Stimulated activated CD4-positive, alpha-beta T cell treated with anti-CD3 and anti-CD28 coated beads, Interleukin-2, amount 100 ng/mL, for 48 hours (primary cell): ENCODE measurements around the gene SCN1B.
"Not testable (repeated sequence)": the region's sequence is repeated elsewhere in the genome, so short reads cannot be mapped to it uniquely, and the experiment has no call there.

Source experiments
- DNase-seq, 2 donors: peaks; one replicate each; pipeline ENCODE4 v3.0.0-alpha.2; 2020

The SCN1B gene

DNA sequence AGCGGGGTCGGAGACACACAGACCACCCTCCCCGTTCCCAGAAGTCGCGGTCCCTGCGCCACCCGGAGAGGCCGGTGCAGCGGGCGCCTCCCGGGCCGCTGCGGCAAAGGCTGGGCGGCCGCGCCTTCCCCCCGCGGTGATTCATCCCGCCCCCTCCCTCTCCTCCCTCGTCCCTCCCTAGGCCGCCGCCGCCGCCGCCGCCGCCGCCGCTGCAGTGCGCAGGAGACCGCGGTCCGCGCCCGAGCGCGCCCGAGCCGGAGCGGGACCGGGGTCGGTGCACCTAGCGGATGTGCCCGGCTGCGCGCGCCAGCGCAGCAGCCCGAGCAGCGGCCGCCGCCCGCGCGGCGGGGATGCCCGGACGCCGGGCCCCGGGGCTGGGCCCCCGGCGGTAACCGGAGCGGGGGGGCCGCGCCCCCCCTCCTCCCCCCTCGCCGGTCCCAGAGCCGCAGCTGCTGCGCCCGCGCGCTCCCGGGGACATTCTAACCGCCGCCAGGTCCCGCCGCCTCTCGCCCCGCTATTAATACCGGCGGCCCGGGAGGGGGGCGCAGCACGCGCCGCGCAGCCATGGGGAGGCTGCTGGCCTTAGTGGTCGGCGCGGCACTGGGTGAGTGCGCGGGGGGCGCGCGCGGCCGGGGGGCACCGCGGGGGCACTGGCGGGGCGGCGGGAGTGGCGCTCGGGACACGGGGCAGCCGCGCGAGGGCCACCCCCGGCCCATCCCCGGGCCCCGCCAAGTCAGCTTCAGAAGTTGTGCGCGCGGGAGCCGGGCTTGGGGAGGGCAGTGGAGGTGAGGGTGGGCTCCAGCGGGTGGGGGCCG is at the start of gene SCN1B:
Gene SCN1B (plus strand): TSS at position 214 of the 815 bp plus-strand sequence. CDS start 351 bp downstream, at position 565.
- peak; percentile 64 to 72 for DNase-seq

DNA sequence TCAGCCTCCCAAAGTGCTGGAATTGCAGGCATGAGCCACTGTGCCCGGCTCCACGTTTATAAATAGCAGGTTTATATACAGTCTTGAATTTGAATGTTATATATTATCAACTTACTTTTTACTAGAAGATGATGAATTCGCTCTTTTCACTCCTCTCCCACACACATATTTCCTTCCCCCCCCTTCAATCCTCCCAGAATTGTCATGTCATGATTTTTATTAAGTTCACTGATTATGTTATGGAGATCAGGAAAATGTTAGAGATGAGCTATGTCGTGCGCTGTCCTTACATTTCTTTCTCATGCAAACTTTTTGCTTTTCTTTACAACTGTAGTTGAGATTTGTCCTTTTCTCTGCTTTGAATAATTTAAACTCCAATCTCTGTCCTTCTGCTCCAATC is 48.0 kb upstream of the SCN1B start:
- no peak for DNase-seq

DNA sequence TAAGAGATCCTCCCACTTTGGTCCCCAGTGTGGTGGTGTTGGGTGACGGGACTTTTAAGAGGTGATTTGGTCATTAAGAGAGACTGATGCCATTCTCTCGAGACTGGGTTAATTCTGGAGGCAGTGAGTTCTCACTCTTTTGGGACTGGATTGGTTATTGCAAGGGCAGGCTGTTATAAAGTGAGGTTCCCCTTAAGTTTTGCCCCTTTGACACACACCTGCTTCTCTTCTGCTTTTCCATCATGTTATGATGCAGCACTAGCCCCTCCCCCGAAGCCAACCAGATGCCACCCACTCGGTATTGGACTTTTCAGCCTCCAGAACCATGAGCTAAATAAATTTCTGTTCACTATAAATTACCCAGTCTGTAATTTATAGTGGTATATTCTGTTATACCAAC is 46.5 kb upstream of the SCN1B start:
- no peak for DNase-seq

DNA sequence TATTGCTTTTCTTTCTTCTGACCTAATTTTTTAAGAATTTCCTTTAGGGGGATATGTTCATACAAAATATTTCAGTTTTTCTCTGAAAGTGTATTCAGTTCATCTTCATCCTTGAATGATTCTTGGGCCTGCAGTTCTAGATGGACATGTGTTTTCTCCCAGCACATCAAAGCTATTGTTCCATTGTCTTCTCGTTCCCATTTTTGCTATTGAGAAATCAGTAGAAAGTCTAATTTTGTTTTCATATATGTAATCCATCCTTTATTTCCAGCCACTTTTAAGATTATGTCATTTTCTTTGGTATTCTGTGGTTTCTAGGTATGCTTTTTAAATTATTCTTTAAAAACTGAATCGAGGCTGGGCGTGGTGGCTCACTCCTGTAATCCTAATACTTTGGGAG is 46.0 kb upstream of the SCN1B start:
- no peak for DNase-seq

DNA sequence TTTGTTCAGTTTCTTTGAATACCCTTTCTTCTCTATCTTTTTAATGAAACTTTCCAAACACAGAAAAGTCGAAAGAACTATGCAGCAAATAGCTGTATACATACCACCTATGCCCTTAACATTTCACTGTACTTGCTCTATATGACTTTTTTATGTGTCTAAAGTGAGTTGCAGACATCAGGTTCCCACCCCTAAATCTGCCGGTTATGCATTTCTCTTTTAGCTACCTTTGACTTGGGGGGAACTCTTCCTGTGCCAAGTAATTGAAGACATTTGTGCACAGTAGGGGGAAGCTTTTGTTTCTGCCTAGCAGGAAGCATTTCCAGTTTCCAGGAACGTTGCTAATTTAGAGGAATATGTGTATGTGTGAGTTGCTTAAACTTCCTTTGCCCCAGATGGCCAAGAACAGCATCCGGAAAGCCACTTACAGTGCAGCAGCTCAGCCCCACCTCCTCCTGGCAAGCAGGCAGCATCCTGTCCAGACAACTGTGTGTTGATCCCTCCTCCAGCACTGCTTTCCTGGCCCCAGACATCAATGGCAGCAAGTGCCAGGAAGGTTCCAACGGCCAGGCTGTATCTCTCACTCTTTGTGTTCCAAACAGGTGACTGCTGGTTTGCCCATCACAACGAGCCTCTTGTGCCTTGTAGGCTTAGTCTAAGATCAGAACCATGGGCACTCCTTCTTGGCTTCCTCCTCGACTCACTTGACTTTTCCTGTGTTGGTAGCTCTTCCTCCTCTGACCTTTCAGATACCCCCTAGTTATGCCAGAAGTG is 44.8 kb upstream of the SCN1B start:
- no peak for DNase-seq

DNA sequence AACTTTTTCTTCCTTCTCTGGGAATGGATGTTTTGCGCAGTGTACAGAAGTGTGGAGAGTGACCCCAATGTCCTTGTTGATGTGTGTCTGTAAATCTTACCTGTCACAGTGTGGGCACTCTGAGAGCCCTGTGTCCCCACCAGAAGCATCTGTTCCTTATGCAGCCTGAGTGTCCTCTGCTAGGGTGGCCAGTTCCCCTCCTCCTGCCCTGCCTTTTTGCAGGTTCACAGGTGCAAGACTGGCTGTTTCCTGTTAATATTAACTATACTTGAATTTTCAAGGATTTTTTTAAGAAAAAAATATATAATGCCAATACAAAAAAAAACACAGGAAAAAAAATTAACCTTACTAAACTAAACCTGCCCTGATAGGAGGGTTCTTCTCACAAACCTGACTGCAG is 42.2 kb upstream of the SCN1B start:
- DNase-seq: no peak

DNA sequence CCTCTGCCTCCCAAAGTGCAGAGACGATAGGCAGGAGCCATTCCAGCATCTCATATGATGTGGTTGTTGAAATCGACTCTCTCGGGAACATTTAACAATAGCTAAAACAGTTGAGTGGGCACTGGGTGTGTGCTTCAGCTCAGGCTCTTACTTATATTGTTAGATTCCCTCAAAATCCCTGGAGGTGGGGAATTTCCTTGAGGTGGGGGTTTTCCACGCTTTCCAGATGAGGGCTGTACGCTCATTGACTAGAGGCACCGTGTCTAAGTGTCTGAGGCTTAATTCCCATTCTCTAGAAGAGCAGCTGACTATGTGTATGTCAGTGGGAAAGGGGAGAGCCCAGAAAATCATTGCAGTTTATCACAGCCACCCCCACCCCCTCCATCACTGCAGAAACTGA is 41.0 kb upstream of the SCN1B start:
- no peak for DNase-seq

DNA sequence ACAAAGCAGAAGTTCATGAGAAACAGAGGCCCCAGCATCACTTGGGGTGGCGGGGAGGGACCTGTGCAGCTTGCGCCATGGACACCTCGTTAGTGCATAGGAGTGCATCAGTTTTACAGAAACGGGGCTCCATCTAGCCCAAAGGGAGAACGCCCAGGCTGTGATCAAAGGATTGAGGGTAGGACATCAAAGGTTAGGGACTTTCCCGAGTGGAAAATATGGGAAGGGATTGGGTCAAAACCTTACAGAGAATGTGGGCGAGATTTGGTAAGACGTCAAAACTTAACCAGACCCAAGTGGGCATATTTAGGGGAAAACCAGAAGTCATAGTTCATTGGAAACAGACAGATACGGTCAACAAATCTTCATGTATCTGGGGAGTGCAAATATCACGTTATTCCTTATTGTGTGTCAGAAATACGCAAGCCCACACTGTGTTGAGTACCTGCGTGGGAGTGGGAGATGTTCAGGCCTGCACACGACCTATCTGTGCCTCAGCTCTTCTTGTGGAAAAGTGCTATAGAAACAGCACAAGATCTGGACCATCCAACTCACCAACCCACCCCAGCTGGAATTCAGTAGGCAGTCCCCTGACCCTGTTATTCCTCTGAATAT is 39.6 kb upstream of the SCN1B start:
- DNase-seq: peak in 1 of 2 donors; percentile 51

DNA sequence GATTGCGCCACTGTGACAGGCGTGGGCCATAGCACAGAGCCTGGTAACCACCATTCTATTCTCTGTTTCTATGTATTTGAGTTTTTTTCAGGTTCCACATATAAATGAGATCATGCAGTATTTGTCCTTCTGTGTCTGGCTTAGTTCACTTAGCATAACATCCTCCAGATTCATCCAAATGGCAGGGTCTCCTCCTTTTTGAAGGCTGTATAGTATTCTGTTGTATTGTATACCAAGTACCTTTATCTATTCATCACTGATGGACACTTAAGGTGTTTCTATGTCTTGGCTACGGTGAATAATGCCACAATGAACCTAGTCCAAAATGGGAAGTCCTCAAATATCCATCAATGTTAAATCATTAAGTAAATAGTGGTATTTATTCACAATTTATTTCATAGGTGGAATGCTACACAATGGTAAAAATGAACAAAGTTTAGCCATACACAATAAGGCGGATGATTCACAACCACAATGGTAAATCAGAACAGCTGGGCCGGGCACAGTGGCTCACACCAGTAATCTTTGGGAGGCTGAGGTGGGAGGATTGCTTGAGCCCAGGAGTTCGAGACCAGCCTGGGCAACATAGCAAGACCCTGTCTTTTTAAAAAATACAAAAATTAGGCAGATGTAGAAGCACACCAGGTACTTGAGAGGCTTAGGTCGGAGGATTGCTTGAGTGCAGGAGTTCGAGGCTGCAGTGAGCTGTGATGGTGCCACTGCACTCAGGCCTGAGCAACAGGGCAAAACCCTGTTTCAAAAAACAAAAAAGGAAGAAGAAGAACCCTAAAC is 38.5 kb upstream of the SCN1B start:
- no peak for DNase-seq

DNA sequence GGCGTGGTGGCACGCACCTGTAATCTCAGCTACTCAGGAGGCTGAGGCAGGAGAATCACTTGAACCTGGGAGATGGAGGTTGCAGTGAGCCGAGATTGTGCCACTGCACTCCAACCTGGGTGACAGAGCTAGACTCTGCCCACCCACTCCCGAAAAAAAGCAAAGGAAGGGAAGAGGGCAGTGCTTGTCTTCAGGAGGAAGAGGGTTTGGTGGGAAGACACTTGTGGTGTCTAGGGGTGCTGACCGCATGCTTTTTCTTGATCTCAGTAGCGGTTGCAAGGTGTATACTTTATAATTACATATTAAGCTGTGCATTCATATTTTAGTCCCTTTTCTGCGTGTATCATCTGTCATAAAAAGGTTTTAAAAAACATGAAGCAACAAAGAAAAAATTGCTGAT is 37.7 kb upstream of the SCN1B start:
- DNase-seq: not testable (repeated sequence)

DNA sequence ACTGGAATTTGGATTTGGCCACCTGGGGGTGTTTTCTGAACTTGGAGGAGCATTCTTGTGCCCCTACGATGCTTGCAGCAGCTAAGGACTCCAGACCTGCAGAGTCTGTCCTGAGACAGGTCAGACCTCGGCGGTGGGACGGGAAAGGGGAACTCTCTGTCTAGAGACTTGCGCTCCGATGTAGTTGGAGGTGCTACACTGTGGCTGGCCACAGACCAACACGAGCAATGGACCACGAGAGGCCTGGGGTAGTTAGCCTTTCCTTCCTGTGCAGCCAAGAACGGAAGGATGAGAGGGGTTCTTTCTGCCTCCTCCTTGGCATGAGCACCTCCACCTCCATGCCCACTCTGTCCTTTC is 36.0 kb upstream of the SCN1B start:
- no peak for DNase-seq

DNA sequence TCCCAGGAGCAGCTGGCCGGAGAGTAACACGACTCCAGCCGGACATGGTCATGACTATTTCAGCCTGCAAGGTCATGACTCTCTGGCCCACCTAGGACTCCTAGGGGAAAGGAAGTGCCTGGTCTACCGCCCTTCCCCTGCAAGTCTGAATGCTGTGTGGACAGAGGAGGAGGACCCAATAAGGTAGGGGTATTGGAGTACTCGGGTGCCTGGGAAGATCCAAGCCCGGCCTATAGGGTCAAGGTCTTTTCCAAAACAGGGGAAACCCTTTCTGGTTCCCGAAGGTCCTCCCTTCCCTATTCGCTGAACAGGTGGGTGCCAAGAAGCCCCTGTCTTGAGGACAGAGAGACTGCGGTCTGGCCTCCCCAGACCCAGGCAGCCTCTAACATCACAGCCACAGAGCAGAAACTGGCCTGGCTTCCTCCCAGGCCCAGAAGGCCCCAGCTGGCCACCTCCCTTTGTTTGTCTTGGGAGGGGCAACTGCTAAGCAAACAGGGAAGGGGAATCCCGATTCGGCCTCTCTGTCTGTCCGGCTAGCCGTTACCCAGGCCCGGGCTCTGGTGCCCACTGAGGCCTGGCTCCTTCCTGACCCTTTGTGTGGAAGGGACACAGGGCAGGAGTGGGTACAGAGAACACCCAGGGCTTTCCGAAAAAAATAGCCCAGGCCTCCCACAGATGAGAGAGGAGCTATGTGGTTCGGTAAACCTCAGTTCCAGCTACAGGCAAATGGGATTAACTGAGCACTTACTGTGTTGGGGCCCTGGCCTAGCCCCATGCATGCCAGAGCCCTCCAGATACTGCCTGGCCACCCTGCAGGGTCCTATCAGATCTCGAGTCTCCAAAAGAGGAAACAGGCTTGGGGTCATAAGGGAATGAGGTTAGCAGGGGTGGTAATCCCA is 35.4 kb upstream of the SCN1B start:
- DNase-seq: no peak

DNA sequence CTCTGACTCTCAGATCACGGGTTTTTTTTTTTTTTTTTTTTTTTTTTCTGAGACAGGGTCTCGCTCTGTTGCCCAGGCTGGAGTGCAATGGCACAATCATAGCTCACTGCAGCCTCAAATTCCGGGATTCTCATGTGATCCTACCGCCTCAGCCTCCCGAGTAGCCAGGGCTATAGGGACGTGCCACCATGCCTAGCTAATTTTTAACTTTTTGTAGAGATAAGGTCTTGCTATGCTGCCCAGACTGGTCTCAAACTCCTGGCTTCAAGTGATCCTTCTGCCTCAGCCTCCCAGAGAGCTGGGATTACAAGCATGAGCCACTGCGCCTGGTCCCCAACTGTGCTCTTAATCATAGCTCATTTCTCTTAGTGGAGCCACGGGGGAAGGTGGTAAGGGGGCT is 34.7 kb upstream of the SCN1B start:
- no peak for DNase-seq

DNA sequence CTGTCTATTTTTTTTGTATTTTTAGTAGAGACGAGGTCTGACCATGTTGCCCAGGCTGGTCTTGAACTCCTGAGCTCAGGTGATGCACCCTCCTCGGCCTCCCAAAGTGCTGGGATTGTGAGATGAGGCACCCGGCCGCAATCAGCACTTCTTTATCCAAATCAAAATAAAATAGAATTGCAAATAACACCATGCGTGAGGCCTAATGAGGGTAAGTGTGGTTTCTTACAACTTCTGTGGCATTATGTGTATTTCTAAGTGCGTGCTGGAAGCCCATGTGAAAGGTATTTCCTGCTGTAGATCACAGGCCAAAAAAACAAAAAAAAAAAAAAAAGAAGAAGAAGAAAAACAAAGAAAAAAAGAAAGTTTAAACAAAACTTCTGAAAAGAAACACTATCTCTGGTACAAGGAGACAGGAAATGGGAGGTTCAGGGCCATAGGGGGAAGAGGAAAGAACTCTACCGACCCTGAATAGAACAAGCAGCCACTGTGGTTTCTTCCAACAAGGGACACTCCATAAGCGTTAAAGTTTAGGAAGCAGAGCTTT is 33.1 kb upstream of the SCN1B start:
- DNase-seq: no peak

DNA sequence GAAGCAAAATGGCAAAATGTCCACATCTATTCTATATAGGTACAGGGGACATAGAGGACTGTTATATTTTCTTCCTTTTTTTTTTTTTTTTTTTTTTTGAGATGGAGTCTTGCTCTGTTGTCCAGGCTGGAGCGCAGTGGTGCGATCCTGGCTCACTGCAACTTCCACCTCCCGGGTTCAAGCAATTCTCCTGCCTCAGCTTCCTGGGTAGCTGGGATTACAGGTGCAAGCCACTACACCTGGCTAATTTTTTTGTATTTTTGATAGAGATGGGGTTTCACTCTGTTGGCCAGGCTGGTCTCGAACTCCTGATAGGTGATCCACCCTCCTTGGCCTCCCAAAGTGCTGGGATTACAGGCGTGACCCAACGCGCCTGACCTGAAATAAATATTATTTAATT is 32.0 kb upstream of the SCN1B start:
- DNase-seq: not testable (repeated sequence)

DNA sequence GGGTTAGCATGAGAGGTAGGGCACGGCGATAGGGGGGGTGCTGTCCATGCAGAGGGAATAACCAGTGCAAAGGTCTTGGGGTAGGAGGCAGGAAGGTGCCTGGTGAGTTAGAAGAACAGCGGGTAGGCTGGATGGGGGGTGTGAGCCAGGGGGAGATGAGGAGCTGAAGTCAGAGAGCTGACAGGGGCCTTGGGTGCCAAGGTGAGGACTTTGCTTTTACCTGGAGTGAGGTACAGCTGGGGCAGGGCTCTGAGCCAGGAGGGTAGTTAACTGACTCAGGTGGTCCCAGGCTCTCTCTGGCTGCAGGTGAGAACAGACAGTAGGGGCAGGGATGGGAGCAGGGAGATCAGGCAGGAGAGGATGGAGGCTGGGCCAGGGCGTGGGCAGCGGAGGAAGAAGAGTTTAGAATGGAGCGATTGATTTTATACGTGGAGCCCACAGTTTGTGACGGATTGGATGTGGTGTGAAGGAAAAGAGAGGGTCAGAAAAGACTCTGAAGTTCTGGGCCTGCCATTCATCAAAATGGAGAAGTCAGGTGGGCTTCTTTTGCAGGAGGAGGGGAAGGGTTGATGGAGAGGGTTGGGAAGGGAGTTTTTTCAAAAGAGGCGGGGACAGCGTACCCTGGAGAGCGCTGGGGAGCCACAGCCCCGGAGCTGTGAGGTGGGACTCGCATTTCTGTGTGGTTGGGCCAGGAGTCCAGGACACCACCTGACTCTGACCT is 31.3 kb upstream of the SCN1B start:
- DNase-seq: no peak

DNA sequence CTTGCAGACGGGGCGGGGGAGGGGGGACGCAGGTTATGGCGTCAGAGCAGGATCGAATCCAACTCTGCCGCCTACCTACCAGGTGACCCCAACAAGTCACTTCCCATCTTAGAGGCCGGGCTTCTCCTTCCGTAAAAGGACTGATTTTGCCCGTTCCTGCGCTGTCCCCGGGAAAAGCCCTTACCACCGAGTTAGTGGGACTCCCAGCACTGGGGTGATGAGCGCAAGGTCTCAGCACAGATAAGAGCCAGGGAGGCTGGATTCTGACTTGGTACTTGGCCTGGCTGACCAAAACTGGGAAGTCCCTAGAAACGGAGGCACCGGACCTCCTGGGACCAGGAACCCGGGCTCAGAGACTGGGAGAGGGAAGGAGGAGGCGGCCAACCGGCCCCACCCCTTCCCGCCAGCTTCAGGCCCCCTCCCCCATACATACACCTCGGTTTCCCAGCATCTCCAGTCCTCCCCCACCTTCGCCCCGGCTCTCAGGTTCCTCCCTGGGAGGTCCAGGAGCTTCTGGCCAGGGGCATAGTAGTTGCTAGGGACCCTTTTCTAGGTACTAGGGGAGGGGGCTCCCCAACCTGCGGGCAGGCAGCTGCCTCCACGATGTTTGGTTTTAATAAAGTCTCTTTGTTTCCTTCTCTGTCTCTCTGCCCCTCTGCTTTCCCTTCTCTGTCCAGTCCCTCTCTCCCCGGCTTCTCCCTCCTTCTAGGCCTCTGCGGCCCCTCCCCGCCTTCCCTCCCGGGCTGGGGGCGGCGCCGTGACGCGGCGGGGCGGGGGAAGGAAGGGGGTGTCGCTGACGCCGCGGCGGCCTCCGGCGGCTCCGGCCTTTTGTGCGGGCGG is 30.6 kb upstream of the SCN1B start, which contains the start of gene GRAMD1A:
Gene GRAMD1A (plus strand): TSS at position 826 of the 840 bp plus-strand sequence. CDS start 156 bp downstream, outside the sequence.
- DNase-seq: peak; percentile 71

DNA sequence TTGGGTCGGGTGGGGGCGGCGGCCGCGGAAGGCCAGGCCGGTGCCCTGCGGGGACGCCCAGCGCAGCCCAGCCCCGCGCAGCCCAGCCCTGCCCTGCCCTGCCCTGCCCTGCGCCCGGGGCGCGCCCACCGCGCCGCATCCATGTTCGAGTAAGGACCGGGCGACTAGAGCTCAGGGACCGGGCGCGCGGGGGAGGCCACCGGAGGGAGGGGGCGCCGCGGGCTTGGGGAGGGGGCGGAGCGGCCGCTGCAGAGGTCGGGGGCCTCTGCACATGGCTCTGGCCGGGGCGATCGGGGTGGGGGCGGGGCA is 30.0 kb upstream of the SCN1B start:
- DNase-seq: no peak

DNA sequence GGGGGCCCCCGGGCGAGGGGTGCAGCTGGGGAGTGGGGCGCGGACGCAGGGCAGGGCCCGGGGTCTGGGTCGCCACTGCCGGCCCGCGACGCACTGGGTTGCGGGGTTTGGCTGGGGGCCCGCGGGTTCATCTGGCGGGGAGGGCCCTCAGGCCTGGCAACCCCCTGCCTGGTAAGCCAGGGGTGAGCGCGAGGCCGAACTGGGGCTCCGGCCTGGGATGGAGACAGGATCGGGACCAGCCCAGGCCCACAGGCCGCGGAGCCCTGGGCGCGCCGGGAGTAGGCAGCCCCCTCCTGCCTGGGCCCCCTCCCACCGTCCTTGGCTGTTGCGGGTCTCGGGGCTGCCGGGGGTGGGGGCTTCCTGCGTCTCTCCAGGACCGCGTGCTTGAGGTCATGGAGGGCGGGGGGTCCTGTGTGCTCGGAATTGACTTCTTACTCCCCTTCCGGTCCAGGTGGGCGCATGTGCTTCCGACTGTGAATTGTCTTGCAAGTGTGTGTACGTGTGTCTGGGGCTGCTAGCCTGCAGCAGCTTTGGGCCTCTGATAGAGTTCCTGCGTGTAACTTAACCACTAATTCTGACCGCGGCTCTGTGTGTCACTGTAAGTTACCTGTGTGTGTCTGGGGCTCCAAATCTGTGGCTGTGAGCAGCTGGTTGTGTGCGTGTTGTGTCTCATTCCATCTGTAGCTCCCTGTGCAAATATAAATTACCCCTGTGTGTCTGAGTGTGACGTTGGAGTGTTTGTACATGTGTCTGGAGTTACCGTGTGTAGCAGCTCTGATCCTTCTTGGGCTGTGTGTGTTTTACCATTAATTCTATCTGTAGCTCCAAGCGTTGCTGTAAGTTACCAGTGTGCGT is 29.4 kb upstream of the SCN1B start:
- DNase-seq: peak in 1 of 2 donors; percentile 46
